Heart right ventricle (tissue), 16 donors: ENCODE measurements around the gene UBE2S. TPM values are rescaled to one million over a fixed set of nuclear protein-coding genes. Genes with fewer than 3 reads are reported as not detected.

ENCODE experiments used
- ATAC-seq, 8 donors: fragments of 200-7000 bp; cut with Tn5 transposase; one replicate each; pipeline ENCODE4 v1.9.1; 2020; ENCODE audit warnings: mild to moderate bottlenecking in 8 of 8, moderate library complexity in 8 of 8, moderate number of reproducible peaks in 1 of 8
- DNase-seq, 2 donors: peaks; one replicate each; pipeline ENCODE4 v3.0.0-alpha.2; 2020
- H3K27ac ChIP-seq, 10 donors: fragments of 200-600 bp; sonication (generic) in 2 of 10; one replicate each; pipeline versions ENCODE4 v1.5.0 to v1.8.0; 2020 to 2022; ENCODE audit warnings: mild to moderate bottlenecking in 3 of 10
- H3K27me3 ChIP-seq, 7 donors: fragments of 200-600 bp; one replicate each; pipeline ENCODE4 v1.8.0; 2021 to 2022; ENCODE audit warnings: mild to moderate bottlenecking in 2 of 7
- H3K36me3 ChIP-seq, 9 donors: fragments of 200-600 bp; sonication (generic) in 1 of 9; one replicate each; pipeline versions ENCODE4 v1.5.0 to v1.8.0; 2020 to 2022; ENCODE audit warnings: mild to moderate bottlenecking in 2 of 9
- H3K4me1 ChIP-seq, 9 donors: fragments of 200-600 bp; sonication (generic) in 1 of 9; one replicate each; pipeline versions ENCODE4 v1.5.0 to v1.8.0; 2020 to 2022; ENCODE audit warnings: mild to moderate bottlenecking in 4 of 9
- H3K4me3 ChIP-seq, 10 donors: fragments of 200-600 bp; sonication (generic) in 2 of 10; one replicate each; pipeline versions ENCODE4 v1.5.0 to v1.8.0; 2020 to 2022; ENCODE audit warnings: mild to moderate bottlenecking in 7 of 10, moderate library complexity in 2 of 10
- H3K9me3 ChIP-seq, 11 donors: fragments of 200-600 bp in 10 of 11; sonication (generic) in 2 of 11; one replicate each; pipeline versions ENCODE4 v1.5.0 to v1.8.0; 2013 to 2022; ENCODE audit warnings: mild to moderate bottlenecking in 2 of 11, control low read depth in 1 of 11, moderate library complexity in 1 of 11
- WGBS, 2 donors: extraction: QIAGEN DNeasy Blood & Tissue Kit; methylation state at CpG; one replicate each; pipeline ENCODE4 v1.1.7; 2013; ENCODE audit warnings: inconsistent platforms in 1 of 2; 5-methylcytosine and 5-hydroxymethylcytosine counted together
- intact Hi-C, 10 donors: fragments of 100-400 bp; cut with DNase I; formaldehyde crosslinking; loops; one replicate each; pipeline versions ENCODE4 v1.11.1 to v1.14.2; 2022
- polyA plus RNA-seq, 2 donors: library from polyadenylated mRNA; stranded (reverse); fragments of 200-250 nt; gene quantifications; one replicate each; pipeline ENCODE4 v1.2.3, GENCODE V29; 2013
- total RNA-seq, 10 donors: library from RNA; stranded (reverse); fragmentation: NEBNext Ultra II Directional in 3 of 10; extraction: Animal tissue kit (Norgen Biotek cat#: 25700) in 3 of 10; gene quantifications; one replicate each; pipeline versions ENCODE4 v1.2.1 to v1.2.4, GENCODE V29; 2021 to 2023
- TF ChIP-seq, protein P1 (sequence below), 9 donors: fragments of 200-600 bp; sonication (generic) in 2 of 9; IDR thresholded peaks; one replicate each; pipeline versions ENCODE4 v1.5.0 to v1.8.0; 2021 to 2022; ENCODE audit warnings: antibody characterized with exemption in 9 of 9, mild to moderate bottlenecking in 5 of 9, moderate library complexity in 1 of 9
- donor health status: Arrhythmogenic right ventricular cardiomyopathy.
- donor health status: ischemic (EF 13 %, LVEDD 7.1; RV severe dilation, severe dysfunction).
- donor health status: healthy with polysubstance abuse.
- donor health status: DM: no; HTN: yes; CAD: no.
- donor health status: DM: no; HTN: no; CAD: no.
- donor health status: ischemic (EF 25% LVEDD 6.9; RV normal size, moderate dysfunction).
- donor health status: ischemic (EF 25% LVEDD 5.7; RV mildly dilated, moderate dysfunction).
- donor health status: healthy.
- donor health status: DM: yes; HTN: yes; CAD: no.
- donor health status: Ischemic cardiomyopathy.
- donor health status: ischemic (EF 35%, LVEDD 5.7; RV mildly dilated, moderate dysfunction).
- donor health status: nonischemic (EF 11% LVEDD 7.7; RV severe dilation, severe dysfunction).
- donor health status: DM: yes; HTN: yes; CAD: no.
- donor health status: PGD.
- donor health status: ischemic (EF 29% LVEDD 5.4; RV normal size, mild dysfunction).
- donor health status: nonischemic (EF 23%, LVEDD 6.1; RV moderate dilation, normal function).

Gene UBE2S
- total and polyA plus RNA-seq, 12 donors = 8.0 to 42.1 (median 28.9) TPM

DNA sequence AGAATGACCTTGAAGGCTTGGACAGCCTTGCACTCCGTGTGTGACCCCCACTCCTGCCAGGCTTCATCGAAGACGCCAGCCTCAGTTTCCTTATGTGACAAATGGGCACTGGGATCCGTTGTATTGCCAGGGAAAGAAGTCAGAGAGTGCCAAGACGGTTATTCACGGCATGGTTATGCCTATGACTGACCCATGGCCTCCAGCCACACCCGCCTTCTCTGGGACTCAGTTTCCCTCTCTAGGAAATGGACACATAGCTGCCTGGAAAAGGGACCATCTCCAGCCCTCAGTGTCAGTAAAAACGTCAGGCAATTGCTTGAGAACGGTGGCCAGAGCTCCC lies 915 bp upstream of the UBE2S start:
- Histone ChIP-seq H3K36me3 (peaks cover 0 to 28% (median 9%) of the 10 kb centered on the region in 9 donors), H3K27me3 (no peaks in the 10 kb centered on the region), H3K9me3 (peaks cover 0 to 5% (median 0%) of the 10 kb centered on the region in 11 donors), H3K4me1 (peaks cover 4 to 27% (median 17%) of the 10 kb centered on the region in 9 donors), H3K4me3 (peak overlapping the region; percentile 30 to 99 (median 92)), H3K27ac (peak overlapping the region; percentile 48 to 99 (median 96))
- DNase-seq = no peak
- ATAC-seq = no peak
- WGBS, 2 donors = 64 to 70% methylated on average over 9 of the region's 9 CpGs
- TF ChIP-seq, protein P1, sequence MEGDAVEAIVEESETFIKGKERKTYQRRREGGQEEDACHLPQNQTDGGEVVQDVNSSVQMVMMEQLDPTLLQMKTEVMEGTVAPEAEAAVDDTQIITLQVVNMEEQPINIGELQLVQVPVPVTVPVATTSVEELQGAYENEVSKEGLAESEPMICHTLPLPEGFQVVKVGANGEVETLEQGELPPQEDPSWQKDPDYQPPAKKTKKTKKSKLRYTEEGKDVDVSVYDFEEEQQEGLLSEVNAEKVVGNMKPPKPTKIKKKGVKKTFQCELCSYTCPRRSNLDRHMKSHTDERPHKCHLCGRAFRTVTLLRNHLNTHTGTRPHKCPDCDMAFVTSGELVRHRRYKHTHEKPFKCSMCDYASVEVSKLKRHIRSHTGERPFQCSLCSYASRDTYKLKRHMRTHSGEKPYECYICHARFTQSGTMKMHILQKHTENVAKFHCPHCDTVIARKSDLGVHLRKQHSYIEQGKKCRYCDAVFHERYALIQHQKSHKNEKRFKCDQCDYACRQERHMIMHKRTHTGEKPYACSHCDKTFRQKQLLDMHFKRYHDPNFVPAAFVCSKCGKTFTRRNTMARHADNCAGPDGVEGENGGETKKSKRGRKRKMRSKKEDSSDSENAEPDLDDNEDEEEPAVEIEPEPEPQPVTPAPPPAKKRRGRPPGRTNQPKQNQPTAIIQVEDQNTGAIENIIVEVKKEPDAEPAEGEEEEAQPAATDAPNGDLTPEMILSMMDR (IDR thresholded peaks at IDR 0.05) = no peak
- intact Hi-C loops = loop anchor here in 1 of 10 donors (1.0 to 5.0 kb wide), 2 partner anchors 23 to 151 kb away; partner anchors contain the start of genes PPP6R1 and RPL28

DNA sequence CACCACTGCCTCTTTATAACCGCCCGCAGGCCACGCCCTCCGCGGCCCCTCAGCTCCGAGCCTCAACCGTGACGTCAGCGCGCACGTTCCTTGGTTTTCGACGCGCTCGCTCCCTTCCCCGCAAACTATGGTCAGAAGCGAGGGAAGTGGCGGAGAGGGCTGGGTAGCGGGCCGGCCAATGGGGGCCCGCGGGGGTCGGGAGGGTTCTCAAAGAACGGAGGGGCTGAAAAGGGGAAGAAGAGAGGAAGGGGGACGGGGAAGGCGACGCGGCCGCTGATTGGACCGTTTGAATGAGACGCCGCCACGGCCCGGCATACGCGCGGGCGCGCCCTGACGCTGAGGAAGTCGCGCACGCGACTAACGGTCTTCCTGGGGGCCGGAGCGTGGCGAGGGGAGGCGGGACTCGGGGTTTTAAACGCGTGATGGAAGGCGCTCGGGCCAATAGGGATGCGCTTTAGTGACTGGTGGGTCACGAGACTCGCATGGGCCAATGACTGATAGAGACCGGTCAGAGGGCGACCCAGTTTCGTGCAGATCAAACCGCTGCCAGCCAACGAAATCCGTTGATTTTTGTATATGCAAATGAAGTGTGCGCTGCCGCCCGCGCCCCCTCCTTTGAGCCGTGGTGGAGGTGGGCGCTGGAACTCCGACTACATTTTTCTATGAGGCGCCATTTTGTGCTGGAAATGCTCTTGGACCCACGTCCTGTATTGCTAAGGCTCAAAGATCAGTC lies 378 bp upstream of the UBE2S start:
- Histone ChIP-seq H3K9me3 (peaks cover 0 to 5% (median 0%) of the 10 kb centered on the region in 11 donors), H3K4me3 (peak overlapping the region; percentile 77 to 99 (median 92)), H3K36me3 (peaks cover 0 to 34% (median 14%) of the 10 kb centered on the region in 9 donors), H3K4me1 (peaks cover 4 to 27% (median 17%) of the 10 kb centered on the region in 9 donors), H3K27ac (peak overlapping the region; percentile 88 to 99 (median 96)), H3K27me3 (no peaks in the 10 kb centered on the region)
- ATAC-seq = peak; percentile 96 to 99 (median 98)
- DNase-seq = peak; percentile 98 to 99
- intact Hi-C loops = loop anchor here in 1 of 10 donors (1.0 to 5.0 kb wide), 2 partner anchors 23 to 151 kb away; partner anchors contain the start of genes PPP6R1 and RPL28
- TF ChIP-seq, protein P1 (IDR thresholded peaks at IDR 0.05) = no peak
- WGBS, 2 donors = 0 to 1% methylated on average over 72 of the region's 72 CpGs

DNA sequence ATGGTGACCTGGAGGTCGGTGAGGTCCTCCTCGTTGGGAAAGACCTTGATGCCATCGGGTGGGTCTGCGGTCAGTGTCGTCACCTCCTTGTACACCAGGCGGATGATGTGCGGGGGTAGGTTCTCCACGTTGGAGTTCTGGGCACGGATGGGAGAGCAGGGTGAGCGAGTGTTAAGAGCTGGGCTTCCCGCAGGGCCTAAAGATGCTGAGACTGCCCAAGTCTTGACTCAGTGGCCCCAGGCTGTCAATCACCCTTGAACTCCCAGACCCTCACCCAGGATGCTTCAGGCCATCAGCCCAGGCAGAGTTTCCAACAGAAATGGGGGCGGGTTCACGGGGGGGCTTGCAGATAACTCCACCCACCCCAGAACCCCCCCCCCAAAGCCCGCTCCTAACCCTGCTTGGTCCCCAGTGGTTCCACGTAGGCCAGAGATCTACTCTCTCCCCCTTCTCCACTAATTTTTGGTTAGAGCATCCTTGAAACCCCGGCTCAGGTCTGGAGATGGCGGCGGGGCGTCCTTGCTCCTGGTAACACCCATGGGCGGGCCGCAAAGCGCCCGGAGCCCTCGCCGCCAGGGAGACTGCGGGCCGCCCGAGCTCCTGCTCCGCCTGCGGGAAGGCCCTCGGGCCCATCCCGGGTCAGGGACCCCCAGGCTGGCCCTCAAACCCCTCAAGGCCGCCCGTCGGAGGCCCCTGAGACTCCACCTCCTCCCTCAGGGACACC lies 600 bp downstream of the UBE2S start:
- H3K27me3 ChIP-seq = no peaks in the 10 kb centered on the region
- peaks cover 4 to 27% (median 17%) of the 10 kb centered on the region in 9 donors for H3K4me1 ChIP-seq
- peak overlapping the region; percentile 88 to 99 (median 96) for H3K27ac ChIP-seq
- TF ChIP-seq, protein P1 (IDR thresholded peaks at IDR 0.05) = no peak
- intact Hi-C loops = loop anchor here in 1 of 10 donors (5.0 kb wide), 1 partner anchor 150 kb away; the partner anchor contains the start of gene PPP6R1
- peaks cover 0 to 5% (median 0%) of the 10 kb centered on the region in 11 donors for H3K9me3 ChIP-seq
- ATAC-seq (peak in 4 of 8 donors; percentile 1 to 7 (median 6)), DNase-seq (no peak)
- H3K4me3 ChIP-seq = peak overlapping the region; percentile 77 to 99 (median 92)
- WGBS, 2 donors = 10 to 14% methylated on average over 34 to 35 of the region's 35 CpGs
- H3K36me3 ChIP-seq = peaks cover 0 to 44% (median 21%) of the 10 kb centered on the region in 9 donors
